HCT116 (cell line): ENCODE results near the gene ZMYND12.

ENCODE experiments used
- EZH2phosphoT487 ChIP-seq: fragments of 200-600 bp; IDR thresholded peaks from 2 replicates; pipeline ENCODE4 v1.6.1; 2018; ENCODE audit warnings: antibody characterized with exemption, borderline replicate concordance
- YY1 ChIP-seq: IDR thresholded peaks from 2 replicates; pipeline ENCODE4 v1.6.1; 2011; ENCODE audit warnings: low read length, low read depth, moderate library complexity, mild to moderate bottlenecking; ENCODE audit not compliant: insufficient replicate concordance; ENCODE audit errors: extremely low read depth

GRCh38 chr1:42442662-42443061 is 13.2 kb downstream of the ZMYND12 start:
- TF ChIP-seq EZH2phosphoT487 (no peak), YY1 (no peak)
